ENCODE measurements around the gene LRRC4C.

DNA sequence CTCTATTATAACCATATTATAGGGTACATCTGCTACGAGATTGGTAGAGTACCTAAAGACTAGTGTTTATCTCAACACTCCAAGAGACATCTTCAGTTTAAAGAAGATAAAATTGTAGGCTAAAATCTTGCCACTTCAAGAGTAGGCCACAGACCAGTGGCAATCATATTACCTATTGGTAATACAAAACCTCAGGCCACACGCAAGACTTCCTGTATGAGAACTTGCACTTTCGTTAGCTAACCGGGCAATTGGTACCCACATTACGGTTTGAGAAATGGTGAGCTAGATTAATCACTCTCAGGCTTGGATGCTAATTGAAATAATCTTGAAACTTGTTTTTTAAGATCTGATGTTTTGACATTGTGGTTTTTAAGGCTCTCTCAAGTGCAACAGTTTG, 772.7 kb downstream of the LRRC4C start:
- TF ChIP-seq POLR2A (IDR thresholded peaks at IDR 0.05; ENCODE audit: low read length) (no peak), GATA1 (IDR thresholded peaks at IDR 0.05; ENCODE audit: low read depth, low read length) (no peak)
